ENCODE results near the gene EFCAB7.

Gene EFCAB7

GRCh38 chr1:63601912-63602311 is 78.6 kb downstream of the EFCAB7 start:
- no peak for DNase-seq (ENCODE audit: low read depth in 2 of 3, low spot score in 2 of 3)

- no peak for DNase-seq (ENCODE audit: low read depth in 2 of 3, low spot score in 2 of 3)
Observed at GRCh38 chr1:63602629-63603028, 79.3 kb downstream of the EFCAB7 start.

GRCh38 chr1:63603810-63604209 is 80.5 kb downstream of the EFCAB7 start:
- no peak for DNase-seq (ENCODE audit: low read depth in 2 of 3, low spot score in 2 of 3)

- no peak for DNase-seq (ENCODE audit: low read depth in 2 of 3, low spot score in 2 of 3)
Observed at GRCh38 chr1:63607322-63607721, 84.0 kb downstream of the EFCAB7 start.

DNA sequence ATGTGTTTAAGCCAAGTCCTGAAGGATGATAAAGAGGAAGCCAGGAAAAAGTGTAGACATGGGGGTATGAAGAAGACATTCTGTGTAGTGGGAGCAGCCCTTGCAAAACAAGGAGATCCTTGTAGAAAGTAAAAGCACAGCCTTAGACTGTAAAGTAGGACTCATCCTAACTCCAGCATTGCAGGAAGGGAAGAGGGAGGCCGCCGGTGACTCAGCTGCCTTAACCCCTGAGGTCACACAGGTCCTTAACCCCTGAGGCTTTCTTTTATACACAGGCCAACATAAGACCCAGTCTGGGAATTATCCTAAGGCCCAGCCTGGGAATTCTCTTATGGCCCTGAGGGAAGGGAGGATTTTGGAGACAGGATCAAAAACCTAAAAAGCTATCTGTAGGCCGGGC is 87.9 kb downstream of the EFCAB7 start:
- no peak for DNase-seq (ENCODE audit: low read depth in 2 of 3, low spot score in 2 of 3)

DNA sequence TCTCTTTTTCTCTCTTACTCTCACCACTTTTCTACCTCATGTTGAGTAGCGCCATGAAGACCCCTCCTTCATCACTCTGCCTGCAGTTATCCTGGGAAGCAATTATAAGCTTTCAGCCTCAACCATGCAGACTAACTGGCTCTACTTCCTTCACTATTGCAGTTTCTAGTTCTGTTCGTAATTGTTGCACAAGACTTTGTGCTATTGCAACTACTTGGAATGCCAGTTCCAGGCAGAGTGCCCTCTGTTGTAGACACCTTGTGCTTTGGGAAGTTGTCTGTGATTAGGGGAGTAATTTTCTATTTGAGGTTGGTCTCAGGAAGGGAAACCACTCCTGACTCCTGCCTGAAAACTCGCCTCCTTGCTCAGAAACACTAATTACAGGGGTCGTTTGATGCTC is 89.2 kb downstream of the EFCAB7 start:
- DNase-seq (ENCODE audit: low read depth in 2 of 3, low spot score in 2 of 3): no peak

- no peak for DNase-seq (ENCODE audit: low read depth in 2 of 3, low spot score in 2 of 3)
Observed at GRCh38 chr1:63612971-63613370, 89.6 kb downstream of the EFCAB7 start.

GRCh38 chr1:63615768-63616420 is 92.6 kb downstream of the EFCAB7 start:
- DNase-seq (ENCODE audit: low read depth in 2 of 3, low spot score in 2 of 3): peak in 1 of 3 experiments; percentile 57

DNA sequence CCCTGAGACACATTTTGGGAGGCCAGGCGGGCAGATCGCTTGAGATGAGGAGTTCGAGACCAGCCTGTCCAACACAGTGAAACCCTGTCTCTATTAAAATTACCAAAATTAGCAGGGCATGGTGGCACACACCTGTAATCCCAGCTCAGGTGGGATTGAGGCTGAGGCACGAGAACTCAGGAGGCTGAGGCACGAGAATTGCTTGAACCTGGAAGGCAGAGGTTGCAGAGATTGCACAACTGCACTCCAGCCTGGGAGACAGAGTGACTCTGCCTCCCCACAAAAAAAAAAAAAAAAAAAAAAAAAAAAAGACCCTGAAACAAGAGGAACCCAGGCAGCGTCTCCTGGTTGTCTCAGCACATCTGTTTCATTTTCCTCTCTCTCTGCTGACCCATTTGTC is 94.1 kb downstream of the EFCAB7 start:
- no peak for DNase-seq (ENCODE audit: low read depth in 2 of 3, low spot score in 2 of 3)

DNA sequence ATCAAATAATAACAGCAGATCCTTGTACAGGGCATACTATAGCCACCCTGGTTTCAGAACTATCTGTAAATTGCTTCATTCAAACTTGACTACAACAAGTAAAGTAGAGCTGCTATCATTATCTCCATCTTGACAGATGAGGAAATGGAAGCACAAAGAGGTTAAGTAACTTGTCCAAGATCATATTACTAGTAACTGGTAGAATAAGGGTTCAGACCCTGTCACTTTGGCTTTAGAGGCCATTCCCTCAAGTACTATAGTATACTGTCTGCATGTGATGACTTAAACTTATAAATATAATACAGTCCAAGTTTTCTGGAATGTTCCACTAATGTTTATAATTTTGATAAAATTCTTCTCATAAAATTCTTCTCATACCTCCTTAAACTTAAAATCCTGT is 94.7 kb downstream of the EFCAB7 start:
- no peak for DNase-seq (ENCODE audit: low read depth in 2 of 3, low spot score in 2 of 3)

DNA sequence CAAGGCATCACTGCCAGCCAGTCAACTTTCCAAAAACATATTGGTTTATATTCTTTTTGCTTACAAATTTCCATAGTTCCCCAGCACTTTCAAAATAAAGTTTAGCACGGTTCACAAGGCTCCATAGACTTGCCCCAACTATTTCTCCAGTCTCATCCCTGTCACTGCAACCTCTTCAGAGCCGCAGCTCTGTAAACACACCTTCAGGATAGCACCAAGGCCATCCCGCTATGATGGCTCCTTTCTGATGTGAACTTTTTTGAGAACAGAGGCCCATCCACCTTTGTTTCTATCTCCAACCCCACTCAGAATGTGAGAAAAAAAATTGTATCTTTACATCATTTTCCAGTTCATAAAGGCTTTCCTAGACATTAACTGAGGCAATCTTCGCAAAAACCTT is 96.2 kb downstream of the EFCAB7 start:
- DNase-seq (ENCODE audit: low read depth in 2 of 3, low spot score in 2 of 3): no peak

- no peak for DNase-seq (ENCODE audit: low read depth in 2 of 3, low spot score in 2 of 3)
Observed at GRCh38 chr1:63620671-63621070, 97.3 kb downstream of the EFCAB7 start.

GRCh38 chr1:63621075-63621474 is 97.8 kb downstream of the EFCAB7 start:
- DNase-seq (ENCODE audit: low read depth in 2 of 3, low spot score in 2 of 3): no peak

DNA sequence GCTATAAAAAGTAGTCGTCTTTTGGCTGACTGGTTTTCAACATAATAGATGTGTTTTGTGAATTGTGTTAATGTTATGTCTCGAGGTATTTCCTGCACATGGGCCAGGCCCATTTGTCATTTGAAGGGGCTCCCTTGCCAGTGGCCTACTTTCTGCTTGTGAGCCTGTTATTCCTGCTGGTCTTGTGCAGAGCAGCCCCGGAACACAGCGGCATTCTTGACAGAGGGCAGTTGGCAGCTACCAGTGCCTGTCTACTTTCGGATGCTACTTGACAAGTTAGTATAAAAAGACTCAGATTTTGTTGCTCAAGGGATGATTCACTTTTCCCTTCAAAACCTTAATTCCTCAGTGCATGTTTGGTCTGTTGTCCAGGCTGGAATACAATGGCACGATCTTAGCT is 98.4 kb downstream of the EFCAB7 start:
- no peak for DNase-seq (ENCODE audit: low read depth in 2 of 3, low spot score in 2 of 3)

Measured in activated CD8-positive, alpha-beta memory T cell treated with anti-CD3 and anti-CD28 coated beads for 48 hours (primary cell).